Astrocyte of the spinal cord (primary cell): Measurements from ENCODE around the gene LGALS9B.
"Not testable (repeated sequence)": the region's sequence is repeated elsewhere in the genome, so short reads cannot be mapped to it uniquely, and the experiment has no call there.

Experiments
- DNase-seq: peaks from one replicate; pipeline ENCODE4 v3.0.0; 2011; ENCODE audit warnings: low read depth, low spot score
- H3K4me3 ChIP-seq: 2 replicates; pipeline ENCODE4 v1.5.1; 2011; ENCODE audit warnings: low read depth, mild to moderate bottlenecking, low read length, moderate library complexity
- in situ Hi-C: cut with HindIII; loops from 2 replicates; pipeline ENCODE4 v1.10.0; 2017; ENCODE audit warnings: low sequenced_read_pairs

Gene LGALS9B

GRCh38 chr17:20443632-20444031, 23.7 kb downstream of the LGALS9B start:
- H3K4me3 ChIP-seq, DNase-seq, in situ Hi-C loops: not testable (repeated sequence)

DNA sequence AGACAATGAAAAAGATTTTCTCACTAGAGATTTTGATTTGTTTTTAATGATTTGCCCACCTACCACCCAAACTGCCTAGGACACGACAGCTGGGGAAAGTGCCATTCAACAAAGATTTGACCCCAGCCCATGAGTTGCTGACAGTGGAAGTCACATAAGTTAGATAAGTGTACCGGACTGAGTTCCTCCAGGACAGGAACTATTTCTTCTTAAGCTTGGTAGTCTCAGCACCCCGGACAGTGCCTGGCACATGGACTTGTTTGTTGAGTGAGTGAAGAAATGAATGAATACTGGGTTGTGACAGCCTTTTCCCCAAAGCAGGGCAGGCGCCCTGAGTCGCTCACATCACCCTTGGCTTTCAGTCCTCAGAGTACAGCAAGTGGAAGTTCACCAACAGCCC, 26.7 kb downstream of the LGALS9B start:
- in situ Hi-C loops, H3K4me3 ChIP-seq, DNase-seq: not testable (repeated sequence)

- in situ Hi-C loops, H3K4me3 ChIP-seq, DNase-seq: not testable (repeated sequence)
Measured at GRCh38 chr17:20435166-20435565, 32.2 kb downstream of the LGALS9B start.

GRCh38 chr17:20433382-20433781, 34.0 kb downstream of the LGALS9B start:
- H3K4me3 ChIP-seq, DNase-seq, in situ Hi-C loops: not testable (repeated sequence)

DNA sequence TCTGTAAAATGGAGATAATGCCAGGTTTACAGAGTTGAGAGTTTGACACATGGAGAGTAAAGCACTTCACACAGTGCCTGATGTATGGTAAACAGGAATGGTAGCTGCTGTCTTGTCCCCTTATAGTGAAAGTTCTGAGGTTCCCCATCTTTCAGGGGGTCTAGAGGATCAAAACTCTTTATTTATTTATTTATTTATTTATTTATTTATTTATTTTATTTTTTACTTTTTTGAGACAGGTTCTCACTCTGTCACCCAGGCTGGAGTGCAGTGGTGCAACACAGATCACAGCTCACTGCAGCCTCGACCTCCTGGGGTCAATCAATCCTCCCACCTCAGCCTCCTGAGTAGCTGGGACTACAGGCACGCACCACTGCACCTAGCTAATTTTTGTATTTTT, 40.1 kb downstream of the LGALS9B start:
- DNase-seq, in situ Hi-C loops, H3K4me3 ChIP-seq: not testable (repeated sequence)

DNA sequence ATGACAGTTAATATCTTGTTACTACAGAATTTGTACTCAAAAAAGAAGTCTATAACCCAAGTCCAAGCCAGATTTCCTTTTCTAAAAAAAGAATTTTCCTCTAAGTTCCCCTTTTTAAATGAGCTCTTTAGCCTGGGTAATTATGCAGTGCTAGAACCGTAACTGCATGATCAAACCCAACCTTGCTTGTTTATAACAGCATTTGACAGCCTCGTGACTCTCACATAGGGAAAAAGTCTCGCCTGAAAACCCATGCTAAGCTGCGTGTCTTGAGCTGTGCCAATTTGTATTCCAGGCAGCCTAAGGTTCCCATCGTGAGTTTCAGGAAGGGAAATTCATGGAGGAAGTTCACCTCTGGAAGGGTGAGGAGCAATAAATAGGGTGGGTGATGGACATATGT, 44.5 kb downstream of the LGALS9B start:
- in situ Hi-C loops, DNase-seq, H3K4me3 ChIP-seq: not testable (repeated sequence)

- in situ Hi-C loops, H3K4me3 ChIP-seq, DNase-seq: not testable (repeated sequence)
Measured at GRCh38 chr17:20418838-20419237, 48.5 kb downstream of the LGALS9B start.

GRCh38 chr17:20417492-20418080, 49.8 kb downstream of the LGALS9B start:
- in situ Hi-C loops, H3K4me3 ChIP-seq, DNase-seq: not testable (repeated sequence)

DNA sequence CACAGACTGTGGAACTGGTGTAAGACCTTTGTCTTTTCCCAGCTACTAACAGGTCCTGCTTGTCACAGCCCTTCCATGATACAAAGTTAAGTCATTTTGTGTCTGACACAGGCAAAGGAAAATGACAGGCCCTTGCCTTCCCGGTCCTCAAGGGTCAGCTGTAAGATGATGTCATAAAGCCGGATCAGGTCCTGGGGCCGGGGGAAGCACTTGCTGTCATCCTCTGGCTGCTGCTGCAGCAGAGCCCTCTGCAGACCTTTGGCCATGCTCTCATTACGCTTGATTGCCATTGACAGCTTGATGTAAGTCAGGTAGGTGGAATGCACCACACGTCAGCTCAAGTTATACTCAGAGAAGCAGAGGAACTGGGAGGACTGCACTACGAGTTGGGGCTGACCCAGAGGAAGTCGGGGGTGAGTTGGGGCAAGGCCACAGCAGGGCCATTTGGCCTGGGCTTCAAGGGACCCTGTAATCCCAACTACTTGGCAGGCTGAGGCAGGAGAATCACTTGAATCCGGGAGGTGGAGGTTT, 50.9 kb downstream of the LGALS9B start:
- H3K4me3 ChIP-seq, in situ Hi-C loops, DNase-seq: not testable (repeated sequence)

- H3K4me3 ChIP-seq, in situ Hi-C loops, DNase-seq: not testable (repeated sequence)
Measured at GRCh38 chr17:20415479-20415878, 51.9 kb downstream of the LGALS9B start.

DNA sequence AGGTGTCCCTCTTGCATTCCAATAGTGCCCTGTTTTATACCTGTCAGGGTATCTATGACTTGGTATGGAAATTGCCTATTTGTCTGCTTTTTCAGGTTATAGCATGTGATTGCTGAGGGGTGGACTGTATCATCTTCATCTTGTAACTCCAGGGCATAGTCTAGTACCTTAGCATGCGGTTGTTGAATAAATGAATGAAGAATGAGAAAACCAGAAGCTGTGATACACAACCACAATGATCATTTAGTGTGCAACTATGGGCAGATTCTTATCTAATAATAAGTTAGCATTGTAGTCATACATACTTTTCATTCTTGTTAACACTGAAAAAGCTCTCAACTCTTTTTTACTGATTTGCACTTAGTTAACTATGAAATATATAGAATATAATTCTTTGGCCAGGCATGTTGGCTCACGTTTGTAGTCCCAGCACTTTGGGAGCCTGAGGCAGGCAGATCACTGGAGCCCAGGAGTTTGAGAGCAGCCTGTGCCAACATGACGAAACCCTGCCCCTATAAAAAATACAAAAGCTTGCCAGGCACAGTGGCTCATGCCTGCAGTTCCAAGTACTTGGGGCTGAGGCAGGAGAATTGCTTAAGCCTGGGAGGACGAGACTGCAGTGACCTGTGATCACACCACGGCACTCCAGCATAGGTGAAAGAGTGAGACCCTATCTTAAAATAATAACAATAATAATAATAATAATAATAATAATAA, 65.9 kb downstream of the LGALS9B start:
- DNase-seq, in situ Hi-C loops, H3K4me3 ChIP-seq: not testable (repeated sequence)

DNA sequence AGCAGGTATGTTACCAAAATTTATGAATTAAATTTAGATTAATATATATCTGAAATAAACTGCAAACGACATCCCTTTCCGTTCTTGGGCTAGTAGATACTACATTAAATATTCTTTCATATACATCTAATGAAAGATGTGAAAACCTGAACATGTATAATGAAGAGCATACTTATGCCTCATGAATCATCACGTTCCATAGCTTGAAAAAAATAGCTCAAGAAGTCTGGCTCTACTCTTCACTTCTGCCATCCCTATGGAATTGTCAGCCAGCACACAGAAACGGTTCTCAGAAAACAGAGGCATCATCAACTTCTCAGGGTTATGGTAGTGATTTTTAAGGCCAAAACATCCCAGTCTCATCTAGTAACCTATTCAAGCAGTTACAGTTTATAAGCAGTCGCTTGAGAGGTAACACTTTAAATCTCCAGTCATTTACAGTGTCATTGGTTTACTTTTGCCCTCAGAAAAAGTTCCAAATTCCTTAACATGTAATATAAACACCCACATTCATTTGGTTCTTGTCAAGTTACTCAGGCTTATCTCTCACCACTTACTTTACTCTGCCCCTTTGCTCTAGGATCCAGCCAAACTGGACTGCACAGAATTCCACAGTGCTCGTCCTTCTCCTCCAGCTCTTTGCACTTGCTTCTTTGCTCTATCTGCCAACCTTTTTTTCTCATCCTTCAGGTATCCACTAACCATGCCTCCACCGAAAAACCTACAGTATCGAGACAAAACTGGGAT, 66.6 kb downstream of the LGALS9B start:
- H3K4me3 ChIP-seq, in situ Hi-C loops, DNase-seq: not testable (repeated sequence)
